ENCODE results near the gene SFPQ.
"Not testable (repeated sequence)": the region's sequence is repeated elsewhere in the genome, so short reads cannot be mapped to it uniquely, and the experiment has no call there.

Gene SFPQ

GRCh38 chr1:35187816-35188342 is 5.1 kb downstream of the SFPQ start:
- no peak for DNase-seq (ENCODE audit: low read depth in 2 of 2)

- DNase-seq (ENCODE audit: low read depth in 2 of 2) = no peak
These were observed 6.7 kb downstream of the SFPQ start for GRCh38 chr1:35186239-35186638.

DNA sequence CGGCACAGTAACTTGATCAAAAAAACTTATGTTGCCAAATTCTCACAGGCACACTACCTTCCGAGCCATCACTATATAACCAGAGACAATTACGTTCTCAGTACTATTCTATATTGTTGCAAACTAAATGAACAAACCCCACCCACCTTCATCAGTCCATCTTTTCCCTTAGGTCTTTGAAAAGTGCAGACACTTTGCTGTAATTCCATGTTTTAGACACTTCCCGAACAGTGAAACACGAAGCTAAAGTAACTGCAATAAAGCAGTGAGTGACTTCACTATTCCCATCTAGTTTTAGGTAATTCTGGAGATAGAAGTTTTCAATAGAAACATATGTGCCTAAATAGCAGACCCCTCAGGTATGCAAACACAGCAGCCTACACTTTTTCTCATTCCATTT is 7.7 kb downstream of the SFPQ start:
- no peak for DNase-seq (ENCODE audit: low read depth in 2 of 2)

- DNase-seq (ENCODE audit: low read depth in 2 of 2) = no peak
These were observed 8.3 kb downstream of the SFPQ start for GRCh38 chr1:35184495-35185199.

DNA sequence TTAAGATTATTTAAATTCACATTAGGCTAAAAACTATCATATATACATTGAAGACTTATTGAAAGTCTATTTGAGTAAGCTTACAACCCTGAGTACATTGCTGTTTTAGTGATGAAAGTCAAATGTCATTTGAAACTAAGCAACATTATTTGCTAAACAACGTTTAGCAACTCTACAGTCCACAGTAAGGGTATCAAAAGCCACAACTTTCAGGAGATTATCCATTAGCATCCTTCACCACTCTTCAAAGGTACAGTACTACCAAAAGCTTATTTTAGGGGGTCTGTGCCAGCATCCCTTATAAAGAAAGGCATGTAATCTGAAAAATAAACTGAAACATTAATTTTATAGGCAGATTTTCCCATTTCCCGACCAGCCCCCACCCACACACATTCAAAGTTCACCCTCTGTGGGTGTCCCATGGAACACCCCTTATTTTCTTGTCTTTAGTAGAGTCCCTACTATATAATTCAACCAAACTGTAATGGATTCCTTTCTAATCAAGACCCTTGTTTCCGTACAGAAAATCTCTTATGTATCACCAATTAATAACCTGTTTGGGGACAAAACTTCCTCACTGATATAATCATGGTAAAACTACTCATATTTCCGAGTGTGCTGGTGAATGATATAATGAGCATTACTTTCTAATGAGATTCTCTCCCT is 11.0 kb downstream of the SFPQ start:
- DNase-seq (ENCODE audit: low read depth in 2 of 2) = no peak

DNA sequence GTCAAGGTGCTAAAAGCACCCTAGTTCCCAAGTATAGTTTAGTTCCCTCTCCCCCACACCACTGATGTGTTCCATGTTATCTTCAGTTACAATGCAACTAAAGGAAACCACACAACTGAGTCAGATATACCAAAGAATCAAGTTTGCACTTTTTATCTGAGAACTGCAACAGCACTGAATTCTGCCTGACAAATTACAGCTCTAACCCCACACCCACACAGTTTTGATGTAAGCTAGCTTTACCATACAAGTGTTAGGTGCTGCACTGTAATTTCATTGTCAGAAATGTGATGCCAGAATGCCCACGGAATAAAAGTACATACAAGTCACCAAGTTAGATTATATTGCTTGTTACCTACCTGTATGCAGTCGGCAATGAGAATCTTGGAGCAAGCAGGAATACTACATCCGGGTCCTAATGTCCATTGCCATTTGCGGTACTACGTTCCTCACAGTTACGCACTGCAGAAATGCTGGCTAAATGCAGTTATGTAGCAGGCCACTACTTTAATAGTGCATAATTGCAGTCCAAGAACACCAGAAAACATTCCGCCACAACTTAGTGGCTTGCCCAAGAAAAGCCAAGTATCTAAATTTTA is 12.1 kb downstream of the SFPQ start:
- no peak for DNase-seq (ENCODE audit: low read depth in 2 of 2)

DNA sequence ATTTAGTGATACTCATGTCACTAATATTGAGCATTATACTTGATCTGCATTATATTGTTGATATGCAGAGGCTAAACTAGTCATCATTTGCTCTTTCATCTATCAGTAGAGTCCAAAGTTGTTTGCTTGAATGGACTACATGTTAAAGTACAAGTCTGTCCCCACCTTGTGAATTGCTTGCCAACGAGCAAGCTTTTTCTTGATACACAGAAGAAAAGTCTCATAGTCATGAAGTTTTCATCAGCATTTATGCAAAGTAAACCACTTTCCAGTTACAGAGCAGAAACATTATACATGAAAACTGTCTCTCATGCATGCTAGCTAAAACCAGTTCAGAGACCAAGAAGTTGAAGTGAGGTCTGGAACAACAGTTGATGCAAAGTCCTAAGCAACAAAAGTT is 13.0 kb downstream of the SFPQ start:
- no peak for DNase-seq (ENCODE audit: low read depth in 2 of 2)

- DNase-seq (ENCODE audit: low read depth in 2 of 2) = no peak
These were observed 14.0 kb downstream of the SFPQ start for GRCh38 chr1:35178874-35179380.

GRCh38 chr1:35178295-35178695 is 14.7 kb downstream of the SFPQ start:
- no peak for DNase-seq (ENCODE audit: low read depth in 2 of 2)

DNA sequence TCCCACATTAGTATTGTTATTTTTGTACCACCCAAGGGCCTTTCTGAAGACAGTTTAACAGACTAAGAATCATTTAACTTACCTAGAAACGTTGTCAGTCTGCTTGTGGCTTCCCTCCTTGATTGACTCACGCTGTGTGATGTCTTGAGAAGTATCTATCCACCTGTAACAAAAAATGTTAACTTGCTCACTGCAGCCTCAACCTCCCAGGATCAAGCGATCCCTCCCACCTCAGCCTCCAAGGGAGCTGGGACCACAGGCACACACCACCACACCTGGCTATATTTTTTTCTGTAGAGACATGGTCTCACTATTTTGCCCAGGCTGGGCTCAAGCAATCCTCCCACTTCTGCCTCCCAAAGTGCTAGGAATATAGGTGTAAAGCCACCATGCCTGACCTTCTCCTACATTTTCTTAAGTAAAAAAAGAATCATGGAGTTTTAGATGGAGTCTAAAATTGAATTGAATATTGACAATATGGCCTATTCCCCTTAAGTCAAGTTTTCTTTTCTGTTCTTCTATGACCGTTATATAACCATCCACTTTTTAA is 15.6 kb downstream of the SFPQ start:
- DNase-seq (ENCODE audit: low read depth in 2 of 2) = no peak

DNA sequence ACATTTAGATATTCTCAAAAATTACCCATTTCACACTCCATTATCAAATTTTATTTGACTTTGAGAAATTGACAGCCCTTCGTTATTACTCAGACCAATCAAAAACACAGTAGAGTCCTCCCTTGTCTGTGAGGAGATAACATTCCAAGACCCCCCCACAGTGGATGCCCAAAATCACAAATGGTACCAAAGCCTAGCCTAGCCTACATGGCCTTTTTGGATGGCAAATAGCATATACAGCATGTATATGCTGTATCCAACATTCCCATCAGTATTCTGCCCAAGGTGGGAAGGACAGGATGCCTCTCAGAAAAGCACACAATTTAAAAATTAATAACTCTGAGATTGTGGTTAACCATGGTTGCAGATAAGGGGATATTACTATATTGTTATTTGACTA is 17.3 kb downstream of the SFPQ start:
- no peak for DNase-seq (ENCODE audit: low read depth in 2 of 2)

DNA sequence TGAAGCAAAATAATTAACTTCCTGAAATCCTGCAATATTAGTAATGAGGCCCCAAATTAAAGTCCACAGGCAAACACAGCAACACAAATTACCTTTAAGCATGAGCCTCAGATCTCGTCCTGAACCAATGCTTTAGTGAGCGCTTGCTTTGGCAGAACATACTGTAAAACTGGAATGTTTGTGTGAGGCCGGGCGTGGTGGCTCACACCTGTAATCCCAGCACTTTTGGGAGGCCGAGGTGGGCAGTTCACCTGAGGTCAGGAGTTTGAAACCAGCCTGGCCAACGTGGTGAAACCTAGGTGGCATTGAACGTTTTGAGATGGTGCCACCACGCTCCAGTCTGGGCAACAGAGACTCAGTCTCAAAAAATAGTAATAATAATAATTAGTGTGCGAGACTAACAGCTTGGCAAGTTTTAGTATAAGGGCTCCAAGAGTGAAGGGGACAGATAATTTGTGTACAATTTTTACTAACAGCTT is 17.8 kb downstream of the SFPQ start:
- no peak for DNase-seq (ENCODE audit: low read depth in 2 of 2)

- DNase-seq (ENCODE audit: low read depth in 2 of 2) = no peak
These were observed 18.9 kb downstream of the SFPQ start for GRCh38 chr1:35173909-35174540.

- DNase-seq (ENCODE audit: low read depth in 2 of 2) = no peak
These were observed 19.5 kb downstream of the SFPQ start for GRCh38 chr1:35173491-35173890.

GRCh38 chr1:35172022-35172421 is 20.9 kb downstream of the SFPQ start:
- DNase-seq (ENCODE audit: low read depth in 2 of 2) = no peak

- no peak for DNase-seq (ENCODE audit: low read depth in 2 of 2)
These were observed 21.4 kb downstream of the SFPQ start for GRCh38 chr1:35171579-35171978.

- no peak for DNase-seq (ENCODE audit: low read depth in 2 of 2)
These were observed 28.1 kb downstream of the SFPQ start for GRCh38 chr1:35164893-35165292.

DNA sequence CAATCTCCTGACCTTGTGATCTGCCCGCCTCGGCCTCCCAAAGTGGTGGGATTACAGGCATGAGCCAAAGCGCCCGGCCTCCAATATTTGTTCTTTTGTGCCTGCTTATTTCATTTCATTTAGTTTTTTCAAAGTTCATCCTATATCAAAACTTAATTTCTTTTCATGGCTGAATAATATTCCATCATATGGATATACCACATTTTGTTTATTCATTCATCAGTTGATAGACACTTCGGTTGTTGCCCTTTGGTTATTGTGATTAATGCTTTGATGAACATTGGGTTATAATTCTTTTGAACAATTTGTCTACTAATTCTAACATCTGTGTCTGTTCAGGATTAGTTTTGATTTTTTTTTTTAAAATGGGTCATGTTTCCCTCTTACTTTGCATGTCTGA is 41.7 kb downstream of the SFPQ start:
- DNase-seq (ENCODE audit: low read depth in 2 of 2) = no peak

DNA sequence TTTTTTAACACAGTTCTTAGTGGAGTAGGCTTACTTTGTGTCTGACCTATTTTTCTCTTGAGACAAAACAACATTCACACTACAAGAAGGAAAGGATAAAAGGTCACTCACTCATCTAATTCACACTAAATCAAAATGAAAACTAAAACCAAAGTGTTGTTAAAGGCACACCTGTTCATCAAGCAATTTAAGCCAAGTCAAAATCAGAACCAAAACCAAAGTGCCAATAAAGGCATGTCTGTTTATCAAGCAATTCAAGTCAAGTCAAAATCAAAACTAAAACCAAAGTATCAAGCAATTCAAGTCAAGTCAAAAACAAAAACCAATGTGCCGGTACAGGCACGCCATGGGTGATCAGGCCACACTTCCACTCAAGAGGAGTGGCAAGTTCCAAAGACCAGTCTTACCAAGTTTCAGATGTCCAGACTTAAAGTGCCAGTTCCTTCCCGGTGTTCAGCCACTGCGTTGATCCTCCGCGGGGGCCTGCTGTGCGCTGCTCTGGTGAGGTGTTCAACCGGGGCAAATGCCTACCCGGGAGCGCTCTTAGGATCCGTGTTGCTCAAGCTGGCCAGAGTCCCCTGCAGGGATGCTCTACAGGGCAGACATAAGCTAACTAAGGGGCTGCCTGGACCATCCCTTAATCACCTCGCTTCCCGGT is 46.9 kb downstream of the SFPQ start:
- not testable (repeated sequence) for DNase-seq (ENCODE audit: low read depth in 2 of 2)

- no peak for DNase-seq (ENCODE audit: low read depth in 2 of 2)
These were observed 49.0 kb downstream of the SFPQ start for GRCh38 chr1:35143737-35144508.

DNA sequence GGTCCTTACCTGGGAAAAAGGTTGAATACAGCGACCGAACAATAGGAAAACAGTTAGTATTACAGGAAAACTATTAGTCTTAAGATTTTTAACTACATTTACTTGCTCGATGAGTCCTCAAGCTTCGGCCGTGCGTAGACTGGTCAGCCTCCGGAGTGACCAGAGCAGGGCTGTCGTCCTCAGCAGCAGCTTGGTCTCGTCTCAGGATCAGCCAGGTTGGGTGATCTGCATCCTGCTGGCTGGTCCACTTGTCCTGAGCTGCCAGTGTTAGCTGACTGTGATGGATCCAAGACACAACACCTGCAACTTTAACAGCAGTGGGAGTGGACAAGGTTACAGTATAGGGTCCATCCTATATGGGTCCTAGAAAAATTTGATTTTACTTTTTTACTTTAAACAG is 50.2 kb downstream of the SFPQ start:
- DNase-seq (ENCODE audit: low read depth in 2 of 2) = not testable (repeated sequence)
